Lower lobe of right lung (tissue), 2 donors: Measurements from ENCODE around the gene SRRM5. TPM values are rescaled to one million over a fixed set of nuclear protein-coding genes. Genes with fewer than 3 reads are reported as not detected.
"Not testable (repeated sequence)": the region's sequence is repeated elsewhere in the genome, so short reads cannot be mapped to it uniquely, and the experiment has no call there.

Experiments
- ATAC-seq, 2 donors: fragments of 200-7000 bp; cut with Tn5 transposase; one replicate each; pipeline ENCODE4 v1.9.1; 2020 to 2022; ENCODE audit warnings: mild to moderate bottlenecking in 2 of 2, moderate library complexity in 2 of 2
- DNase-seq: peaks from one replicate; pipeline ENCODE4 v3.0.0-alpha.2; 2020
- H3K27ac ChIP-seq: fragments of 200-600 bp; one replicate; pipeline ENCODE4 v1.8.0; 2022
- H3K27me3 ChIP-seq: fragments of 200-600 bp; one replicate; pipeline ENCODE4 v1.8.0; 2022; ENCODE audit warnings: low read depth
- H3K36me3 ChIP-seq: fragments of 200-600 bp; one replicate; pipeline ENCODE4 v1.8.0; 2022; ENCODE audit warnings: mild to moderate bottlenecking
- H3K4me1 ChIP-seq: fragments of 200-600 bp; one replicate; pipeline ENCODE4 v1.8.0; 2022
- H3K4me3 ChIP-seq: fragments of 200-600 bp; one replicate; pipeline ENCODE4 v1.8.0; 2022; ENCODE audit warnings: mild to moderate bottlenecking
- H3K9me3 ChIP-seq: fragments of 200-600 bp; one replicate; pipeline ENCODE4 v1.8.0; 2022
- intact Hi-C: fragments of 100-400 bp; cut with DNase I; formaldehyde crosslinking; loops from one replicate; pipeline ENCODE4 v1.11.0; 2022
- total RNA-seq: library from RNA; stranded (reverse); fragmentation: NEBNext Ultra II Directional; extraction: Animal tissue kit (Norgen Biotek cat#: 25700); gene quantifications from one replicate; pipeline ENCODE4 v1.2.1, GENCODE V29; 2021
- TF ChIP-seq, protein P1 (sequence below): fragments of 200-600 bp; IDR thresholded peaks from one replicate; pipeline ENCODE4 v1.8.0; 2022; ENCODE audit warnings: antibody characterized with exemption, mild to moderate bottlenecking
- donor health status: DM: no; HTN: yes; CAD: no; lungs with severe emphysema.

The SRRM5 gene
- total RNA-seq, 1 donor from 2014 or later, result 0.24 TPM

- Histone ChIP-seq H3K9me3 (no peaks in the 10 kb centered on the region), H3K4me1 (peaks cover 41% of the 10 kb centered on the region), H3K27me3 (no peaks in the 10 kb centered on the region), H3K4me3 (peak overlapping the region; percentile 77), H3K36me3 (peaks cover 58% of the 10 kb centered on the region), H3K27ac (peak overlapping the region; percentile 99)
- intact Hi-C loops, result no loop called here
- DNase-seq (no peak), ATAC-seq (no peak)
- TF ChIP-seq, protein P1, sequence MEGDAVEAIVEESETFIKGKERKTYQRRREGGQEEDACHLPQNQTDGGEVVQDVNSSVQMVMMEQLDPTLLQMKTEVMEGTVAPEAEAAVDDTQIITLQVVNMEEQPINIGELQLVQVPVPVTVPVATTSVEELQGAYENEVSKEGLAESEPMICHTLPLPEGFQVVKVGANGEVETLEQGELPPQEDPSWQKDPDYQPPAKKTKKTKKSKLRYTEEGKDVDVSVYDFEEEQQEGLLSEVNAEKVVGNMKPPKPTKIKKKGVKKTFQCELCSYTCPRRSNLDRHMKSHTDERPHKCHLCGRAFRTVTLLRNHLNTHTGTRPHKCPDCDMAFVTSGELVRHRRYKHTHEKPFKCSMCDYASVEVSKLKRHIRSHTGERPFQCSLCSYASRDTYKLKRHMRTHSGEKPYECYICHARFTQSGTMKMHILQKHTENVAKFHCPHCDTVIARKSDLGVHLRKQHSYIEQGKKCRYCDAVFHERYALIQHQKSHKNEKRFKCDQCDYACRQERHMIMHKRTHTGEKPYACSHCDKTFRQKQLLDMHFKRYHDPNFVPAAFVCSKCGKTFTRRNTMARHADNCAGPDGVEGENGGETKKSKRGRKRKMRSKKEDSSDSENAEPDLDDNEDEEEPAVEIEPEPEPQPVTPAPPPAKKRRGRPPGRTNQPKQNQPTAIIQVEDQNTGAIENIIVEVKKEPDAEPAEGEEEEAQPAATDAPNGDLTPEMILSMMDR, result no peak
These were observed 14.9 kb upstream of the SRRM5 start for GRCh38 chr19:43596842-43597461.

DNA sequence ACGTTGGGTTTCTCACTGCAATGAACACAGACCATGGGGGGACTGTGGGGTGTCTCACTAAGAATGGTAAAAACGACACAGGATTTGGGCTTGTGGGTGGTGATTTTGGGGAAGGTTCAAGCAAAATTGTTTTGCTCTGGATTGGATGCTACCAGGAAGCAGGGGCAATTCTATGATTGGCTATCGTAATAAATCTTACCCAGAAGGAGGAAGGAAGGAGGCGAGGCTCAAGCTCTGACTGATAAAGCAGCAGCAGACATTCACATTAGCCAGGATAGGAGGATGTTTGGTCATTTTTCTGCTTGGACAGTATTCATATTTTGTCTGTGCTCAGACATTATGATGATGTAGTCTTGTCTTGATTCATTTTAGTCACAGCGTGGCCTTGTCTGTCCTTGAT lies 14.0 kb upstream of the SRRM5 start:
- intact Hi-C loops, result no loop called here
- TF ChIP-seq, protein P1, result no peak
- Histone ChIP-seq H3K36me3 (peaks cover 49% of the 10 kb centered on the region), H3K9me3 (no peaks in the 10 kb centered on the region), H3K27ac (no peak overlapping the region), H3K27me3 (no peaks in the 10 kb centered on the region), H3K4me1 (peaks cover 41% of the 10 kb centered on the region), H3K4me3 (peak overlapping the region; percentile 77)
- DNase-seq (no peak), ATAC-seq (no peak)

- ATAC-seq, result no peak
- intact Hi-C loops, result no loop called here
- Histone ChIP-seq H3K9me3 (no peaks in the 10 kb centered on the region), H3K4me3 (no peak overlapping the region), H3K27me3 (no peaks in the 10 kb centered on the region), H3K36me3 (peaks cover 41% of the 10 kb centered on the region), H3K4me1 (peaks cover 38% of the 10 kb centered on the region), H3K27ac (no peak overlapping the region)
- TF ChIP-seq, protein P1, result no peak
- DNase-seq, result no peak
These were observed 13.2 kb upstream of the SRRM5 start for GRCh38 chr19:43598445-43599240.

DNA sequence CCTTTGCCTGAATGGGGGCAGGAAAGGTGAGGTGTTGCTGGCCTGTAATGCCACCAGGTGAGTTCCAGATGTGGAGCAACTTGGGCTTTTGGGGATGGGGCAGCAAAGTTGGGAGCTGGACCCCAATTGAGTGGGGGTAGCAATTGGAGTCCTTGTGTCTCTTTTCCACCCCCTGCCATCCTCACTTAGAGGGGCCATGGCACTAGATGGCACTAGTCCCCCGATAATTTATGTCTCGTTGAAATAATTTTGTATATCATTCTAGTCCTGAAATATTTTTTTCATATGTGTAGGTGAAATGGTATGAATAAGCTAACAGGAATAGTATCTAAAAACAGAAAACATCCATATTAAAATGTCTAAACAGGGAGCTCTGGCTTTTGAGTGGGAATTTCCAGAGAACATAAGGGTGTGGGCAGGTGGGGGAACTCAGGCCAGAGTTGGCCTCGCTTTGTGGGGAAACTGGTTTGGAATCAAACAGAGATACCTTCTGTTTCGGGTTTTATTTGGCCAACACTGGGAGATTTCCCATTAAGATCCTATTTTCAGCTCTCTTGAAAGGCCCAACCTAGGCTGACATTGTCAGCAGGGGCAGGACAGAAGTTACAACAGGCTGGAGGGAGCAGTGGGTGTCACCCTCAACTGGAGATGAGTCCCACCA lies 12.1 kb upstream of the SRRM5 start:
- no peak for ATAC-seq
- DNase-seq, result no peak
- no peaks in the 10 kb centered on the region for H3K27me3 ChIP-seq
- H3K27ac ChIP-seq, result no peak overlapping the region
- no peaks in the 10 kb centered on the region for H3K9me3 ChIP-seq
- peaks cover 34% of the 10 kb centered on the region for H3K36me3 ChIP-seq
- intact Hi-C loops, result no loop called here
- TF ChIP-seq, protein P1, result no peak
- no peak overlapping the region for H3K4me3 ChIP-seq
- peaks cover 27% of the 10 kb centered on the region for H3K4me1 ChIP-seq

GRCh38 chr19:43600326-43600725 lies 11.6 kb upstream of the SRRM5 start:
- intact Hi-C loops, H3K9me3 ChIP-seq, DNase-seq, H3K27me3 ChIP-seq, H3K4me3 ChIP-seq, ATAC-seq, H3K27ac ChIP-seq: not testable (repeated sequence)
- H3K4me1 ChIP-seq, result peaks cover 21% of the 10 kb centered on the region
- H3K36me3 ChIP-seq, result peaks cover 34% of the 10 kb centered on the region
